Activated naive CD8-positive, alpha-beta T cell treated with anti-CD3 and anti-CD28 coated beads, Interleukin-2, amount 50 U/mL, for 24 hours (primary cell): Measurements from ENCODE around the gene HSD3B7.
A peak's percentile ranks its signal among the peaks of the same experiment; 100 is the strongest.

Source experiments
- ATAC-seq: fragments of 150-1000 bp; cut with Tn5 transposase; one replicate; pipeline ENCODE4 v1.10.0; 2021
- DNase-seq: peaks from one replicate; pipeline ENCODE4 v3.0.0; 2021
- H3K27ac Mint-ChIP-seq: one replicate; pipeline ENCODE4 v1.8.0; 2021; ENCODE audit warnings: mild to moderate bottlenecking, mixed read lengths
- H3K27me3 Mint-ChIP-seq: one replicate; pipeline ENCODE4 v1.8.0; 2021; ENCODE audit warnings: mixed read lengths
- H3K36me3 Mint-ChIP-seq: one replicate; pipeline ENCODE4 v1.8.0; 2021; ENCODE audit warnings: low read depth, mixed read lengths
- H3K4me1 Mint-ChIP-seq: one replicate; pipeline ENCODE4 v1.8.0; 2021; ENCODE audit warnings: mixed read lengths
- H3K4me3 Mint-ChIP-seq: one replicate; pipeline ENCODE4 v1.8.0; 2021; ENCODE audit warnings: mild to moderate bottlenecking, moderate library complexity, mixed read lengths
- H3K9me3 Mint-ChIP-seq: one replicate; pipeline ENCODE4 v1.8.0; 2021; ENCODE audit warnings: mixed read lengths

HSD3B7 gene

DNA sequence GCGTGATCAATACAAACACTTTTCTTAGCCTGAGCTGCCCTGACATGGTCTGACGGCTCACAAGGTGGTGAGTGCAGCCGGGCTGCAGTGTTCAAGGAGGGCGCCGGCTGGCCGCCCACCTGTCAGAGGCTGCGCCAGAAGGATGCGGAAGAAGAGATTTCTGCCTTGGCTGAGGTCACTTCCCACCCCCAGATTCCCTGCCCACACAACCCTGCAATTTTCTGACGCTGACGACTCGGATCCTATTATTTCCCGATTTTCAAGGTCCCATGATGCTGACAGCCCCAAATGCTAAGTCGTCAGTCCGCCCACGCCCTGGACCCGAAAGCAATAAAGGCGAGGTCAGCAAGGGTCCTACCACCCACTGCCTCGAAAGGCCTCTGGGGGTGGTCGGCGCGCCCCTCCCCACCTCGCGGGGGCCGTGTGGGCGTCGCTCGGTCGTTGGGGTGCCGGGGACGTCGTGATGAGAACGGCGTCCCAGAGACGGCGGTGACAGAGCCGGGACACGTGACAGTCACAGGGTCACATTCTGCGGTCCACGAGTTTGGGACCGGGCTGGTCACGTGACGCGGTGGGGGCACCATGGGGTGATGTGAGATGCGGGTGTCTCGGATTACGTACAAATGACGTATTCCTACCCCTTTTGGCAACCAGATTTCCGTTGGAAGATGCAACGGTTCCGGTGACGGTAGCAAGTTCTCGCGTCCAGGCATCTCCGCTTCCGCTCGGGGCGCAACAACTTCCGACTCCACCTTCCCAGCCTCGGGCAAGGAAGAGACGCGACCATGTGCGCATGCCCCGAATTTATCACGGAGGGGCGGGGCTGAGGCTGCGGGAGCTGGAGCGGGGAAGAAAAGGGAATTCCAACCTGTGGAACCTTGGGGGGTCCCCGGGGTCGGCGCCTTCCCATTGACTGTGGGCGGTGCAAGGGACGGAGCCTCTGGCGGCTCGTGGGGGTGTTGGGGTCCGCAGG, 48.0 kb downstream of the HSD3B7 start, which contains the start of gene STX4:
Gene STX4 (plus strand): TSS at position 823 of the 973 bp plus-strand sequence. CDS start 248 bp downstream, outside the sequence.
- peak; percentile 99 for DNase-seq
- no peaks in the 10 kb centered on the region for H3K27me3 Mint-ChIP-seq
- ATAC-seq: peak; percentile 83
- H3K27ac Mint-ChIP-seq: peak within 1 kb of the TSS; percentile 92
- peak within 1 kb of the TSS; percentile 90 for H3K4me3 Mint-ChIP-seq
- no peaks in the 10 kb centered on the region for H3K9me3 Mint-ChIP-seq
- peaks cover 19% of the 10 kb centered on the region for H3K4me1 Mint-ChIP-seq
- H3K36me3 Mint-ChIP-seq: peaks cover 3% of the 10 kb centered on the region

DNA sequence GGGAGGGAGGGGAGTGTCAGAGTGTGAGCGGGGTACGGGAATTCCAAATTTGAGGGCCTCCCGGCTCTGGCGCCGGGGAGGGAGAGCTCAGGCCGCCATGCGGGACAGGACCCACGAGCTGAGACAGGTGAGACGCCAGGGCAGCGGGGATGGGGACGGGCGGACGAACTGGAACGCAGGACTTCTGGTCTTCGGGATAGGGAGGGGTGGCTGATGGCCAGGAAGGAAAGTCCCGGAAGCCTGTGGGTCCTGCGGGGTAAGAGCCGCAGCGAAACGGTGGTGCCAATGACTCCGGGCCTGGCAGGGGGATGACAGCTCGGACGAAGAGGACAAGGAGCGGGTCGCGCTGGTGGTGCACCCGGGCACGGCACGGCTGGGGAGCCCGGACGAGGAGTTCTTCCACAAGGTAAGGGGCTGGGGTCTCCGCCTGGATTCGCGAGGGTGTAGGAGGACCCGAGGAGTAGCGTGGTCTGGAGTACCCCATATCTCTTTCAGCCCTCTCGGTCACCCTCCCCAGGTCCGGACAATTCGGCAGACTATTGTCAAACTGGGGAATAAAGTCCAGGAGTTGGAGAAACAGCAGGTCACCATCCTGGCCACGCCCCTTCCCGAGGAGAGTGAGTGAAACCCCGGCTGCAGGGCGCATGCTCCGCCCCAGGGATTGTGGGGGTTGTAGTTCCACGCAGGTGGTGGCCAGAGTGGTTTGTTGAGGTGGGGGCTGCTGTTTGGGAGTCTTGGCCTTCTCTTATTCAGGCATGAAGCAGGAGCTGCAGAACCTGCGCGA, 48.9 kb downstream of the HSD3B7 start:
- no peaks in the 10 kb centered on the region for H3K27me3 Mint-ChIP-seq
- peak overlapping the region; percentile 90 for H3K4me3 Mint-ChIP-seq
- peaks cover 19% of the 10 kb centered on the region for H3K4me1 Mint-ChIP-seq
- peak; percentile 41 for ATAC-seq
- H3K27ac Mint-ChIP-seq: peak overlapping the region; percentile 92
- H3K9me3 Mint-ChIP-seq: no peaks in the 10 kb centered on the region
- peak; percentile 92 for DNase-seq
- H3K36me3 Mint-ChIP-seq: peaks cover 3% of the 10 kb centered on the region

DNA sequence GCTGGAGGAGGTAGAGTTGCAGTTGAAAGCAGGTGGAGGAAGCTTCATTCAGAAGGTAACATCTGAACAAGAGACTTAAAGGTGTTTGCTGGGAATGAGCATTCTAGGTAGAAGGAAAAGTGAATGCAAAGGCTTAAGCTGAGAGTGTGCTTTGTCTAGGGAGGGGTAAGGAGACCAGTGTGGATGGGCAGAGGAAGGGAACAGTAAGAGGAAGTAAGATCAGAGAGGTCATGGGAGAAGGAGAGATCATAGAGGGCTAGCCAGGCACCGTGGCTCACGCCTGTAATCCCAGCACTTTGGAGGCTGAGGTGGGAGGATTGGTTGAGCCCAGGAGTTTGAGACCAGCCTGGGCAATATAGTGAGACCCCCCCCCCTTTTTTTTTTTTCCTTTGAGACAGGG, 51.7 kb downstream of the HSD3B7 start:
- ATAC-seq: no peak
- H3K4me3 Mint-ChIP-seq: no peak overlapping the region
- H3K4me1 Mint-ChIP-seq: peaks cover 19% of the 10 kb centered on the region
- H3K27me3 Mint-ChIP-seq: no peaks in the 10 kb centered on the region
- DNase-seq: no peak
- no peaks in the 10 kb centered on the region for H3K9me3 Mint-ChIP-seq
- peaks cover 6% of the 10 kb centered on the region for H3K36me3 Mint-ChIP-seq
- H3K27ac Mint-ChIP-seq: no peak overlapping the region
